Endothelial cell of umbilical vein (primary cell): ENCODE data around the gene CERS3. TPM values are rescaled to one million over a fixed set of nuclear protein-coding genes. Genes with fewer than 3 reads are reported as not detected.

Experiments used
- BruUV-seq: library from RNA; stranded (reverse); fragments of 400-500 nt; replicated peaks from 2 replicates; lab custom pipeline; 2021; lab: Mats Ljungman, UMichigan
- CTCF ChIA-PET: fragments of 300-600, 350-600 bp; sonication (Branson Sonifier 250); formaldehyde crosslinking; loops from one replicate; lab custom pipeline; 2021; ENCODE audit warnings: antibody characterized with exemption, inconsistent platforms; lab: Charles Lee
- POLR2A ChIA-PET: fragments of 300-600, 350-600 bp; sonication (Branson Sonifier 250); formaldehyde crosslinking; loops from one replicate; lab custom pipeline; 2021; ENCODE audit warnings: antibody characterized with exemption, inconsistent platforms; lab: Charles Lee
- DNase-seq: peaks from one replicate; pipeline ENCODE4 v3.0.0-alpha.2; 2011; ENCODE audit warnings: low read depth, low spot score
- FAIRE-seq: peaks from 2 replicates; lab custom pipeline; 2011; peaks lifted over from hg19 to GRCh38; lab: Jason Lieb, UNC
- H2AFZ ChIP-seq: 2 replicates; pipeline ENCODE4 v1.6.0; 2012; ENCODE audit warnings: low read depth, low read length, control low read depth, inconsistent platforms
- H3K27ac ChIP-seq: 2 replicates; pipeline ENCODE4 v1.5.1; 2011; ENCODE audit warnings: low read depth, mild to moderate bottlenecking, control low read depth, low read length, moderate library complexity; ENCODE audit not compliant: insufficient read depth
- H3K27me3 ChIP-seq, 2 experiments: 2 replicates each; pipeline versions ENCODE4 v1.6.0 to v1.6.1; 2011; ENCODE audit warnings: low read length in 2 of 2, mixed read lengths in 1 of 2; ENCODE audit not compliant: control insufficient read depth in 2 of 2, insufficient read depth in 2 of 2
- H3K36me3 ChIP-seq, 2 experiments: 2 replicates in 1 of 2; 3 replicates in 1 of 2; pipeline ENCODE4 v1.5.1; 2011; ENCODE audit warnings: low read length in 2 of 2, mild to moderate bottlenecking in 1 of 2, moderate library complexity in 1 of 2; ENCODE audit not compliant: control insufficient read depth in 2 of 2, insufficient read depth in 2 of 2; ENCODE audit errors: extremely low read depth in 1 of 2
- H3K4me1 ChIP-seq: 3 replicates; pipeline ENCODE4 v1.5.1; 2011; ENCODE audit warnings: mild to moderate bottlenecking, low read length; ENCODE audit not compliant: control insufficient read depth, insufficient read depth; ENCODE audit errors: extremely low read depth
- H3K4me2 ChIP-seq: 2 replicates; pipeline ENCODE4 v1.6.1; 2011; ENCODE audit warnings: low read length, control low read depth, mixed read lengths; ENCODE audit not compliant: insufficient read depth
- H3K4me3 ChIP-seq, 3 experiments: fragments of 200-600 bp in 1 of 3; sonication (generic), shearing (Covaris generic) in 1 of 3; replicated peaks in 1 of 3; 2 replicates each; pipeline ENCODE4 v1.5.1; 2011 to 2016; ENCODE audit warnings: control low read depth in 3 of 3, low read length in 3 of 3, mild to moderate bottlenecking in 2 of 3, inconsistent platforms in 1 of 3, low read depth in 1 of 3, moderate library complexity in 1 of 3; ENCODE audit not compliant: insufficient read depth in 1 of 3
- H3K79me2 ChIP-seq: 2 replicates; pipeline ENCODE4 v1.6.0; 2012; ENCODE audit warnings: low read length, inconsistent platforms; ENCODE audit not compliant: control insufficient read depth, insufficient read depth
- H3K9ac ChIP-seq: replicated peaks from 2 replicates; pipeline ENCODE3; 2011; ENCODE audit warnings: low read length, control low read depth; ENCODE audit not compliant: insufficient read depth; ENCODE audit errors: extremely low read depth
- H3K9me1 ChIP-seq: replicated peaks from 3 replicates; pipeline ENCODE4 v1.6.0; 2011; ENCODE audit warnings: mild to moderate bottlenecking, low read length; ENCODE audit not compliant: control insufficient read depth, insufficient read depth; ENCODE audit errors: extremely low read depth
- H3K9me3 ChIP-seq: replicated peaks from 2 replicates; pipeline ENCODE4 v1.5.1; 2012; ENCODE audit warnings: low read length, inconsistent platforms; ENCODE audit not compliant: control insufficient read depth, insufficient read depth
- H4K20me1 ChIP-seq: replicated peaks from 2 replicates; pipeline ENCODE3; 2011; ENCODE audit warnings: mild to moderate bottlenecking, low read length; ENCODE audit not compliant: control insufficient read depth, insufficient read depth; ENCODE audit errors: extremely low read depth
- EZH2 ChIP-seq: IDR thresholded peaks from 2 replicates; pipeline ENCODE4 v1.6.1; 2012; ENCODE audit warnings: borderline replicate concordance, low read depth, mild to moderate bottlenecking, moderate library complexity, low read length, inconsistent platforms; ENCODE audit not compliant: severe bottlenecking
- FOS ChIP-seq: IDR thresholded peaks from 2 replicates; pipeline ENCODE4 v1.6.1; 2011; ENCODE audit warnings: mild to moderate bottlenecking, low read length, moderate library complexity, borderline replicate concordance; ENCODE audit not compliant: insufficient read depth
- GATA2 ChIP-seq: IDR thresholded peaks from 2 replicates; pipeline ENCODE4 v1.7.0; 2011; ENCODE audit warnings: low read depth, mild to moderate bottlenecking, moderate library complexity, mixed read lengths, low read length; ENCODE audit not compliant: insufficient read length, insufficient read depth
- JUN ChIP-seq: IDR thresholded peaks from 2 replicates; pipeline ENCODE4 v1.6.1; 2011; ENCODE audit warnings: borderline replicate concordance, low read depth; ENCODE audit not compliant: insufficient read length, insufficient read depth
- MYC ChIP-seq: IDR thresholded peaks from one replicate; pipeline ENCODE4 v1.6.1; 2011; ENCODE audit warnings: mild to moderate bottlenecking, low read depth, low read length
- POLR2A ChIP-seq: IDR thresholded peaks from 2 replicates; pipeline ENCODE4 v1.6.1; 2012; ENCODE audit warnings: low read depth, mild to moderate bottlenecking, control low read depth, low read length
- POLR2AphosphoS5 ChIP-seq: IDR thresholded peaks from 2 replicates; pipeline ENCODE4 v1.6.1; 2012; ENCODE audit warnings: low read depth, mild to moderate bottlenecking, control low read depth, low read length, moderate library complexity; ENCODE audit not compliant: insufficient read depth
- dilution Hi-C: fragments of 300-500 bp; cut with MboI; formaldehyde crosslinking; loops from one replicate; pipeline ENCODE4 v1.15.0; 2019; ENCODE audit warnings: low sequenced_read_pairs; ENCODE audit not compliant: extremely low pct_ligation_motif_present
- intact Hi-C: fragments of 100-400 bp; cut with micrococcal nuclease; formaldehyde crosslinking; loops from one replicate; pipeline ENCODE4 v1.10.0; 2022
- polyA plus RNA-seq, 4 experiments: library from polyadenylated mRNA; depleted of rRNA in 3 of 4; stranded (reverse) in 3 of 4; unstranded in 1 of 4; fragments of >200 nt; gene quantifications; 2 replicates each; pipeline versions ENCODE4 v1.2.1 to v1.2.3, GENCODE V29; 2011 to 2012; ENCODE audit warnings: missing spikeins in 1 of 4
- total RNA-seq: library from RNA; stranded (reverse); gene quantifications from 2 replicates; pipeline ENCODE4 v1.2.3, GENCODE V29; 2021
- TF ChIP-seq, protein P1 (sequence below), 2 donors: IDR thresholded peaks; 1 replicate in 1 of 2; 2 replicates in 1 of 2; pipeline ENCODE4 v1.5.1; 2011; ENCODE audit warnings: low read length in 2 of 2, mild to moderate bottlenecking in 2 of 2, moderate library complexity in 2 of 2, control low read depth in 1 of 2, inconsistent platforms in 1 of 2, low read depth in 1 of 2; ENCODE audit not compliant: insufficient read depth in 1 of 2; ENCODE audit errors: extremely low read depth in 1 of 2
- TF ChIP-seq, protein P2 (sequence below): IDR thresholded peaks from 2 replicates; pipeline ENCODE4 v1.6.1; 2011; ENCODE audit not compliant: insufficient read depth, insufficient read length

Gene CERS3
- total and polyA plus RNA-seq, 2 donors (not counting 3 experiments of a cell fraction or from before 2014, with no cell fraction given): not detected

DNA sequence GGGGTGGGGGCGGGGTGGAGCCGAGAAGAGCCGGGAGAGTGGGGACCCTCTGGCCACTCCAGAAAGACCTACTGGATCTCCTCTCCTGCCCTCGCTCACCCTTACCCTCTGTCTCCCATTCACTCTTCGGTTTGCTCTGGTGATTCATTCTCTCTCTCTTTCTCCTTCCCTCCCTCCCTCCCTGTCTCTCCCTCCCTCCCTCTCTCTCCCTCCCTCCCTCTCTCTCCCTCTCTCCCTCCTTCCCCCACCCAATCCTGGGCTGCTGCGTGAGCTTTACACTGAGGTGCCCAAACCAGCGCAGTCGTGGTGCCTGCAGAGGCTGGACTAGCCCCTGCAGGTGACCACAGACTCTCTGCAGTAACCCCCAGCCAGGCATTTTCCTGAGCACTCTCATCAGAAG, 154.8 kb downstream of the CERS3 start:
- H3K27me3 ChIP-seq: peaks cover 0 to 2% of the 10 kb centered on the region in 2 experiments
- H3K79me2 ChIP-seq: no peaks in the 10 kb centered on the region
- no peak overlapping the region for H3K4me3 ChIP-seq
- intact Hi-C loops (no loop called here), dilution Hi-C loops (no loop called here)
- ChIA-PET POLR2A (no interaction called here), CTCF (no interaction called here)
- H3K9me3 ChIP-seq: no peaks in the 10 kb centered on the region
- H4K20me1 ChIP-seq: no peaks in the 10 kb centered on the region
- no peak for FAIRE-seq
- no peaks in the 10 kb centered on the region for H3K36me3 ChIP-seq
- H3K9me1 ChIP-seq: no peaks in the 10 kb centered on the region
- H3K4me1 ChIP-seq: no peaks in the 10 kb centered on the region
- no TSS peak for BruUV-seq
- no peak overlapping the region for H2AFZ ChIP-seq
- TF ChIP-seq, protein P1, sequence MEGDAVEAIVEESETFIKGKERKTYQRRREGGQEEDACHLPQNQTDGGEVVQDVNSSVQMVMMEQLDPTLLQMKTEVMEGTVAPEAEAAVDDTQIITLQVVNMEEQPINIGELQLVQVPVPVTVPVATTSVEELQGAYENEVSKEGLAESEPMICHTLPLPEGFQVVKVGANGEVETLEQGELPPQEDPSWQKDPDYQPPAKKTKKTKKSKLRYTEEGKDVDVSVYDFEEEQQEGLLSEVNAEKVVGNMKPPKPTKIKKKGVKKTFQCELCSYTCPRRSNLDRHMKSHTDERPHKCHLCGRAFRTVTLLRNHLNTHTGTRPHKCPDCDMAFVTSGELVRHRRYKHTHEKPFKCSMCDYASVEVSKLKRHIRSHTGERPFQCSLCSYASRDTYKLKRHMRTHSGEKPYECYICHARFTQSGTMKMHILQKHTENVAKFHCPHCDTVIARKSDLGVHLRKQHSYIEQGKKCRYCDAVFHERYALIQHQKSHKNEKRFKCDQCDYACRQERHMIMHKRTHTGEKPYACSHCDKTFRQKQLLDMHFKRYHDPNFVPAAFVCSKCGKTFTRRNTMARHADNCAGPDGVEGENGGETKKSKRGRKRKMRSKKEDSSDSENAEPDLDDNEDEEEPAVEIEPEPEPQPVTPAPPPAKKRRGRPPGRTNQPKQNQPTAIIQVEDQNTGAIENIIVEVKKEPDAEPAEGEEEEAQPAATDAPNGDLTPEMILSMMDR (IDR thresholded peaks at IDR 0.05; ENCODE audit: extremely low read depth in 1 of 2, insufficient read depth in 1 of 2, low read depth in 1 of 2, low read length in 2 of 2): no peak
- TF ChIP-seq MYC (no peak), FOS (no peak), POLR2AphosphoS5 (no peak), POLR2A (no peak), EZH2 (no peak), JUN (no peak), GATA2 (no peak)
- TF ChIP-seq, protein P2, sequence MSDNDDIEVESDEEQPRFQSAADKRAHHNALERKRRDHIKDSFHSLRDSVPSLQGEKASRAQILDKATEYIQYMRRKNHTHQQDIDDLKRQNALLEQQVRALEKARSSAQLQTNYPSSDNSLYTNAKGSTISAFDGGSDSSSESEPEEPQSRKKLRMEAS: no peak
- no peak for DNase-seq
- no peak overlapping the region for H3K4me2 ChIP-seq
- H3K27ac ChIP-seq: no peak overlapping the region
- H3K9ac ChIP-seq: no peak overlapping the region
